H1 (cell line): ENCODE results near the gene JPH3. TPM values are rescaled to one million over a fixed set of nuclear protein-coding genes. Genes with fewer than 3 reads are reported as not detected.

ENCODE experiments used
- CTCF ChIA-PET: fragments of 300-600 bp; sonication (Branson Sonifier 250); formaldehyde crosslinking; loops from one replicate; lab custom pipeline; 2021; ENCODE audit not compliant: partially characterized antibody; lab: Charles Lee
- POLR2A ChIA-PET: fragments of 300-600 bp; sonication (Branson Sonifier 250); formaldehyde crosslinking; loops from one replicate; lab custom pipeline; 2021; ENCODE audit warnings: inconsistent platforms; ENCODE audit not compliant: partially characterized antibody; lab: Charles Lee
- DNase-seq, 2 experiments: peaks; one replicate each; pipeline versions ENCODE4 v3.0.0 to v3.0.0-alpha.2; 2010 to 2022; ENCODE audit warnings: low spot score in 2 of 2, low read depth in 1 of 2, mixed read lengths in 1 of 2
- FAIRE-seq: peaks from 2 replicates; lab custom pipeline; 2011; peaks lifted over from hg19 to GRCh38; lab: Jason Lieb, UNC
- H2AFZ ChIP-seq: 2 replicates; pipeline ENCODE4 v1.8.1; 2012; ENCODE audit warnings: low read length, inconsistent platforms
- H2AK5ac ChIP-seq: 2 replicates; pipeline ENCODE4 v1.6.1; 2013; ENCODE audit warnings: low read depth, low read length
- H2BK120ac ChIP-seq: replicated peaks from 2 replicates; pipeline ENCODE3; 2013; ENCODE audit warnings: low read depth, low read length, inconsistent platforms
- H2BK12ac ChIP-seq: 2 replicates; pipeline ENCODE4 v1.6.1; 2013; ENCODE audit warnings: low read depth, low read length
- H2BK15ac ChIP-seq: 2 replicates; pipeline ENCODE4 v1.6.1; 2013; ENCODE audit warnings: low read length
- H2BK20ac ChIP-seq: 2 replicates; pipeline ENCODE4 v1.6.1; 2013; ENCODE audit warnings: low read length
- H2BK5ac ChIP-seq: 2 replicates; pipeline ENCODE4 v1.6.1; 2013; ENCODE audit warnings: low read depth, low read length
- H3K14ac ChIP-seq: 2 replicates; pipeline ENCODE4 v1.6.1; 2013; ENCODE audit warnings: inconsistent platforms; ENCODE audit not compliant: insufficient read length
- H3K18ac ChIP-seq: 2 replicates; pipeline ENCODE4 v1.6.1; 2013; ENCODE audit warnings: low read length; ENCODE audit errors: extremely low read depth
- H3K23ac ChIP-seq: 2 replicates; pipeline ENCODE4 v1.6.1; 2013; ENCODE audit warnings: inconsistent platforms; ENCODE audit not compliant: insufficient read length
- H3K23me2 ChIP-seq: 2 replicates; pipeline ENCODE4 v1.6.1; 2013; ENCODE audit warnings: low read depth, low read length
- H3K27ac ChIP-seq: 2 replicates; pipeline ENCODE4 v1.6.1; 2011; ENCODE audit warnings: low read depth, low read length, inconsistent platforms
- H3K27me3 ChIP-seq, 4 experiments: replicated peaks in 1 of 4; 1 replicate in 1 of 4; 2 replicates in 3 of 4; pipeline versions ENCODE4 v1.6.1 to v1.8.1; 2011 to 2013; ENCODE audit warnings: low read length in 3 of 4, mild to moderate bottlenecking in 3 of 4, inconsistent platforms in 2 of 4, mixed read lengths in 2 of 4, moderate library complexity in 1 of 4; ENCODE audit not compliant: control insufficient read depth in 3 of 4, insufficient read depth in 3 of 4; ENCODE audit errors: extremely low read depth in 1 of 4
- H3K36me3 ChIP-seq, 4 experiments: 2 replicates each; pipeline versions ENCODE4 v1.6.1 to v1.8.1; 2011 to 2013; ENCODE audit warnings: mild to moderate bottlenecking in 4 of 4, low read length in 3 of 4, moderate library complexity in 2 of 4, control low read depth in 1 of 4, inconsistent platforms in 1 of 4; ENCODE audit not compliant: insufficient read depth in 4 of 4, control insufficient read depth in 2 of 4
- H3K4ac ChIP-seq: replicated peaks from 2 replicates; pipeline ENCODE3; 2013; ENCODE audit warnings: low read length, low read depth, mixed read lengths, inconsistent platforms; ENCODE audit not compliant: insufficient read length
- H3K4me1 ChIP-seq, 4 experiments: replicated peaks in 1 of 4; 1 replicate in 1 of 4; 2 replicates in 3 of 4; pipeline versions ENCODE4 v1.6.1 to v1.8.1; 2011 to 2013; ENCODE audit warnings: low read length in 3 of 4, inconsistent platforms in 2 of 4, mixed read lengths in 1 of 4; ENCODE audit not compliant: insufficient read depth in 4 of 4, control insufficient read depth in 3 of 4
- H3K4me2 ChIP-seq, 2 experiments: 2 replicates each; pipeline versions ENCODE4 v1.6.1 to v1.8.1; 2011 to 2013; ENCODE audit warnings: low read depth in 2 of 2, low read length in 2 of 2, control low read depth in 1 of 2, inconsistent platforms in 1 of 2, mild to moderate bottlenecking in 1 of 2; ENCODE audit not compliant: insufficient read depth in 1 of 2
- H3K4me3 ChIP-seq, 4 experiments: fragments of 200-600, 300-600 bp in 1 of 4; sonication (generic), shearing (Covaris generic), sonication (Bioruptor Twin) in 1 of 4; 2 replicates each; pipeline versions ENCODE4 v1.5.1 to v1.8.1; 2011 to 2016; ENCODE audit warnings: low read length in 4 of 4, low read depth in 3 of 4, control low read depth in 2 of 4, inconsistent platforms in 2 of 4, mild to moderate bottlenecking in 2 of 4, mixed read lengths in 1 of 4, moderate library complexity in 1 of 4; ENCODE audit not compliant: insufficient read depth in 2 of 4; ENCODE audit errors: extremely low read depth in 1 of 4
- H3K56ac ChIP-seq: replicated peaks from 2 replicates; pipeline ENCODE3; 2013; ENCODE audit warnings: low read depth, mild to moderate bottlenecking, mixed read lengths, low read length, inconsistent platforms; ENCODE audit not compliant: insufficient read length
- H3K79me1 ChIP-seq: 2 replicates; pipeline ENCODE4 v1.6.1; 2013; ENCODE audit warnings: low read depth, low read length, control low read depth
- H3K79me2 ChIP-seq, 2 experiments: 2 replicates each; pipeline versions ENCODE4 v1.6.1 to v1.8.1; 2012 to 2013; ENCODE audit warnings: low read length in 2 of 2, mild to moderate bottlenecking in 2 of 2, inconsistent platforms in 1 of 2; ENCODE audit not compliant: insufficient read depth in 2 of 2, control insufficient read depth in 1 of 2
- H3K9ac ChIP-seq, 4 experiments: replicated peaks in 1 of 4; 1 replicate in 1 of 4; 2 replicates in 3 of 4; pipeline versions ENCODE4 v1.6.1 to v1.8.1; 2011 to 2013; ENCODE audit warnings: low read depth in 3 of 4, low read length in 3 of 4, control low read depth in 2 of 4, mild to moderate bottlenecking in 2 of 4, moderate library complexity in 2 of 4, inconsistent platforms in 1 of 4; ENCODE audit errors: extremely low read depth in 1 of 4
- H3K9me3 ChIP-seq, 2 experiments: 2 replicates each; pipeline versions ENCODE4 v1.6.1 to v1.8.1; 2012 to 2013; ENCODE audit warnings: mild to moderate bottlenecking in 2 of 2, moderate library complexity in 2 of 2, control low read depth in 1 of 2, inconsistent platforms in 1 of 2, low read depth in 1 of 2, low read length in 1 of 2, mixed read lengths in 1 of 2; ENCODE audit not compliant: insufficient read depth in 2 of 2
- H4K20me1 ChIP-seq, 2 experiments: replicated peaks in 1 of 2; 2 replicates each; pipeline versions ENCODE3 to v1.8.1; 2011 to 2013; ENCODE audit warnings: inconsistent platforms in 2 of 2, low read length in 2 of 2, mild to moderate bottlenecking in 1 of 2; ENCODE audit not compliant: insufficient read depth in 2 of 2, control insufficient read depth in 1 of 2
- H4K5ac ChIP-seq: 2 replicates; pipeline ENCODE4 v1.6.1; 2013; ENCODE audit warnings: low read length, low read depth, mixed read lengths, inconsistent platforms; ENCODE audit not compliant: insufficient read length
- H4K8ac ChIP-seq: 2 replicates; pipeline ENCODE4 v1.8.0; 2013; ENCODE audit warnings: mild to moderate bottlenecking, moderate library complexity, low read length, inconsistent platforms; ENCODE audit not compliant: insufficient read depth; ENCODE audit errors: extremely low read depth
- H4K91ac ChIP-seq: replicated peaks from 2 replicates; pipeline ENCODE3; 2013; ENCODE audit warnings: low read length, mixed read lengths, inconsistent platforms; ENCODE audit not compliant: insufficient read length
- ASH2L ChIP-seq: fragments of 200-600, 300-600 bp; sonication (generic); IDR thresholded peaks from one replicate; pipeline ENCODE4 v1.7.1; 2017; ENCODE audit warnings: low read length
- EZH2 ChIP-seq: fragments of 200-600 bp; sonication (generic); IDR thresholded peaks from 2 replicates; pipeline ENCODE4 v1.7.1; 2012; ENCODE audit warnings: low read depth, mild to moderate bottlenecking, moderate library complexity, low read length, inconsistent platforms; ENCODE audit not compliant: severe bottlenecking
- GTF2F1 ChIP-seq: IDR thresholded peaks from 2 replicates; pipeline ENCODE4 v1.6.1; 2012; ENCODE audit warnings: low read depth, low read length, improper control_type of control experiment, borderline replicate concordance
- MAFK ChIP-seq: IDR thresholded peaks from 2 replicates; pipeline ENCODE4 v1.6.1; 2012; ENCODE audit warnings: low read depth, mild to moderate bottlenecking, improper control_type of control experiment, low read length
- RAD21 ChIP-seq, 2 experiments: IDR thresholded peaks in 1 of 2; conservative IDR thresholded peaks in 1 of 2; 2 replicates each; pipeline ENCODE4 v1.6.1; 2011; ENCODE audit warnings: low read depth in 2 of 2, low read length in 2 of 2, improper control_type of control experiment in 1 of 2, inconsistent platforms in 1 of 2, mild to moderate bottlenecking in 1 of 2, moderate library complexity in 1 of 2
- SIRT6 ChIP-seq: IDR thresholded peaks from one replicate; pipeline ENCODE4 v1.7.1; 2012; ENCODE audit warnings: low read length, inconsistent platforms
- WGBS, 2 experiments: shearing (Covaris generic) in 1 of 2; methylation state at CpG; one replicate each; pipeline versions ENCODE4 v1.1.6 to v1.1.7; 2013 to 2015; ENCODE audit warnings: low lambda C conversion rate in 2 of 2, mixed read lengths in 2 of 2, inconsistent platforms in 1 of 2, low coverage in 1 of 2, missing lambda C conversion rate in 1 of 2; ENCODE audit not compliant: insufficient replicate concordance in 2 of 2, insufficient coverage in 1 of 2, insufficient read length in 1 of 2; ENCODE audit errors: extremely low coverage in 1 of 2, missing lambda C conversion rate in 1 of 2; 5-methylcytosine and 5-hydroxymethylcytosine counted together
- polyA plus RNA-seq, 7 experiments: library from polyadenylated mRNA; depleted of rRNA in 3 of 7; stranded (reverse) in 5 of 7; unstranded in 2 of 7; fragments of >200 nt in 5 of 7; fragments of 200-250 nt in 2 of 7; gene quantifications; 1 replicate in 5 of 7; 2 replicates in 1 of 7; 4 replicates in 1 of 7; pipeline versions ENCODE4 v1.2.1 to v1.2.3, GENCODE V29; 2011 to 2013; ENCODE audit warnings: missing spikeins in 2 of 7, mixed read lengths in 2 of 7
- total RNA-seq: library from RNA; stranded (reverse); fragmentation: NEBNext Ultra II Directional; extraction: Animal tissue kit (Norgen Biotek cat#: 25700); gene quantifications from 2 replicates; pipeline ENCODE4 v1.2.1, GENCODE V29; 2021
- TF ChIP-seq, protein P1 (sequence below), 3 experiments: IDR thresholded peaks; 1 replicate in 2 of 3; 2 replicates in 1 of 3; pipeline versions ENCODE4 v1.5.1 to v1.6.1; 2011; ENCODE audit warnings: low read length in 3 of 3, mild to moderate bottlenecking in 3 of 3, inconsistent platforms in 2 of 3, low read depth in 1 of 3, moderate library complexity in 1 of 3; ENCODE audit not compliant: insufficient read depth in 1 of 3; ENCODE audit errors: control extremely low read depth in 1 of 3

Gene JPH3
- total and polyA plus RNA-seq, 2 of the 8 experiments (the other 6 are each of a cell fraction or from before 2014, with no cell fraction given), result 10.3 to 28.3 TPM

DNA sequence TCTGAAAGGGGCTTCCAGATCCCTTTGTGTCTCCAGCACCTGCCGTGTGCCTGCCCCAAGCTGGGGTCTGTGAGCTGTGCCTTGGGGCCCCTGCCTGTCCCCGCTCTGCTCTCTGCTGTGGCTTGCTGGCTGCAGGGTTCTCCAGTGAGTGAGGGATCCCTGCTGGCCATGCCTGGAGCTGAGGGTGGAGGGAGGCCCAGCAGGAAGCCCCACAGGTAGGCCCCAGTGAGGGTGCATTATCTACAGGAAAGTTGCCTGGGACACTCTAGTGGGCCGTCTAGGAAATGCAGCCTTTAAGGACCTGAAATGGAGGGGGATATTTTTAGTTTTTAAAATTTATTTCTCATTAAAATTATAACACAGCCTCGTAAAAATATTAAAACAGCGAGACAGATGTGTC, 50.9 kb downstream of the JPH3 start:
- Histone ChIP-seq H3K4me2 (no peak overlapping the region), H2BK20ac (no peak overlapping the region), H2BK5ac (no peak overlapping the region), H2BK15ac (peak overlapping the region; percentile 61; the same call in 1 of the 2 replicates), H2BK12ac (no peak overlapping the region), H3K18ac (no peak overlapping the region; the same call in 1 of the 2 replicates), H4K20me1 (peaks cover 2% of the 10 kb centered on the region in 2 experiments), H4K8ac (no peak overlapping the region), H3K9me3 (no peaks in the 10 kb centered on the region), H3K4me1 (peaks cover 0 to 19% (median 4%) of the 10 kb centered on the region in 4 experiments; a peak in 4 of 7 replicates), H3K27ac (no peak overlapping the region), H3K36me3 (peaks cover 0 to 3% (median 0%) of the 10 kb centered on the region in 4 experiments; a peak in 1 of 8 replicates), H2AK5ac (no peak overlapping the region), H3K56ac (no peak overlapping the region), H3K4ac (no peak overlapping the region), H4K5ac (no peak overlapping the region), H3K14ac (no peak overlapping the region), H2AFZ (no peak overlapping the region), H3K23me2 (no peaks in the 10 kb centered on the region), H3K4me3 (no peak overlapping the region), H3K9ac (no peak overlapping the region), H3K79me1 (peaks cover 4% of the 10 kb centered on the region), H3K27me3 (no peaks in the 10 kb centered on the region), H2BK120ac (no peak overlapping the region), H3K79me2 (no peaks in the 10 kb centered on the region), H3K23ac (no peak overlapping the region), H4K91ac (no peak overlapping the region)
- no peak for TF ChIP-seq MAFK
- TF ChIP-seq EZH2, result no peak
- peak; percentile 27 to 33; a peak in 3 of 4 replicates for TF ChIP-seq RAD21 (IDR thresholded peaks at IDR 0.05 in 1 of 2, conservative IDR thresholded peaks at IDR 0.05 in 1 of 2; ENCODE audit: low read depth in 2 of 2, low read length in 2 of 2)
- TF ChIP-seq SIRT6, result no peak
- TF ChIP-seq GTF2F1, result no peak
- no peak for TF ChIP-seq ASH2L
- TF ChIP-seq, protein P1, sequence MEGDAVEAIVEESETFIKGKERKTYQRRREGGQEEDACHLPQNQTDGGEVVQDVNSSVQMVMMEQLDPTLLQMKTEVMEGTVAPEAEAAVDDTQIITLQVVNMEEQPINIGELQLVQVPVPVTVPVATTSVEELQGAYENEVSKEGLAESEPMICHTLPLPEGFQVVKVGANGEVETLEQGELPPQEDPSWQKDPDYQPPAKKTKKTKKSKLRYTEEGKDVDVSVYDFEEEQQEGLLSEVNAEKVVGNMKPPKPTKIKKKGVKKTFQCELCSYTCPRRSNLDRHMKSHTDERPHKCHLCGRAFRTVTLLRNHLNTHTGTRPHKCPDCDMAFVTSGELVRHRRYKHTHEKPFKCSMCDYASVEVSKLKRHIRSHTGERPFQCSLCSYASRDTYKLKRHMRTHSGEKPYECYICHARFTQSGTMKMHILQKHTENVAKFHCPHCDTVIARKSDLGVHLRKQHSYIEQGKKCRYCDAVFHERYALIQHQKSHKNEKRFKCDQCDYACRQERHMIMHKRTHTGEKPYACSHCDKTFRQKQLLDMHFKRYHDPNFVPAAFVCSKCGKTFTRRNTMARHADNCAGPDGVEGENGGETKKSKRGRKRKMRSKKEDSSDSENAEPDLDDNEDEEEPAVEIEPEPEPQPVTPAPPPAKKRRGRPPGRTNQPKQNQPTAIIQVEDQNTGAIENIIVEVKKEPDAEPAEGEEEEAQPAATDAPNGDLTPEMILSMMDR (IDR thresholded peaks at IDR 0.05; ENCODE audit: control extremely low read depth in 1 of 3, insufficient read depth in 1 of 3, low read depth in 1 of 3, low read length in 3 of 3), result peak; percentile 14 to 48 (median 33)
- 77% methylated on average over 5 of the region's 5 CpGs; no CpG with 5 or more reads in 1 of the 2 experiments for WGBS, 2 experiments
- ChIA-PET CTCF (interaction anchor here (0.6 to 4.5 kb wide), 19 partner anchors 10 to 237 kb away, joined by 3 to 38 read pairs (median 4); no protein-coding TSS in a partner anchor), POLR2A (no interaction called here)
- FAIRE-seq (no peak), DNase-seq (no peak)
